Heart left ventricle (tissue), 13 donors: ENCODE results near the gene PKLR.

Experiments used
- POLR2A ChIP-seq, 2 donors: fragments of 450-650 bp; IDR thresholded peaks; one replicate each; pipeline ENCODE4 v1.6.1; 2017; ENCODE audit warnings: antibody characterized with exemption in 2 of 2, mild to moderate bottlenecking in 2 of 2, moderate library complexity in 2 of 2
- TF ChIP-seq, protein P1 (sequence below), 12 donors: fragments of 200-600 bp; sonication (generic) in 4 of 12; IDR thresholded peaks; one replicate each; pipeline versions ENCODE4 v1.5.0 to v1.8.0; 2018 to 2022; ENCODE audit warnings: antibody characterized with exemption in 12 of 12, mild to moderate bottlenecking in 5 of 12
- donor health status: ischemic (EF 13 %, LVEDD 7.1; RV severe dilation, severe dysfunction).
- donor health status: DM: no; HTN: yes; CAD: no.
- donor health status: DM: no; HTN: no; CAD: no.
- donor health status: ischemic (EF 25% LVEDD 6.9; RV normal size, moderate dysfunction).
- donor health status: ischemic (EF 25% LVEDD 5.7; RV mildly dilated, moderate dysfunction).
- donor health status: ischemic (EF 35%, LVEDD 5.7; RV mildly dilated, moderate dysfunction).
- donor health status: nonischemic (EF 11% LVEDD 7.7; RV severe dilation, severe dysfunction).
- donor health status: DM: yes; HTN: yes; CAD: no.
- donor health status: PGD.
- donor health status: ischemic (EF 29% LVEDD 5.4; RV normal size, mild dysfunction).
- donor health status: nonischemic (EF 23%, LVEDD 6.1; RV moderate dilation, normal function).

- TF ChIP-seq, protein P1, sequence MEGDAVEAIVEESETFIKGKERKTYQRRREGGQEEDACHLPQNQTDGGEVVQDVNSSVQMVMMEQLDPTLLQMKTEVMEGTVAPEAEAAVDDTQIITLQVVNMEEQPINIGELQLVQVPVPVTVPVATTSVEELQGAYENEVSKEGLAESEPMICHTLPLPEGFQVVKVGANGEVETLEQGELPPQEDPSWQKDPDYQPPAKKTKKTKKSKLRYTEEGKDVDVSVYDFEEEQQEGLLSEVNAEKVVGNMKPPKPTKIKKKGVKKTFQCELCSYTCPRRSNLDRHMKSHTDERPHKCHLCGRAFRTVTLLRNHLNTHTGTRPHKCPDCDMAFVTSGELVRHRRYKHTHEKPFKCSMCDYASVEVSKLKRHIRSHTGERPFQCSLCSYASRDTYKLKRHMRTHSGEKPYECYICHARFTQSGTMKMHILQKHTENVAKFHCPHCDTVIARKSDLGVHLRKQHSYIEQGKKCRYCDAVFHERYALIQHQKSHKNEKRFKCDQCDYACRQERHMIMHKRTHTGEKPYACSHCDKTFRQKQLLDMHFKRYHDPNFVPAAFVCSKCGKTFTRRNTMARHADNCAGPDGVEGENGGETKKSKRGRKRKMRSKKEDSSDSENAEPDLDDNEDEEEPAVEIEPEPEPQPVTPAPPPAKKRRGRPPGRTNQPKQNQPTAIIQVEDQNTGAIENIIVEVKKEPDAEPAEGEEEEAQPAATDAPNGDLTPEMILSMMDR (IDR thresholded peaks at IDR 0.05): peak in 4 of 12 donors; percentile 11 to 18 (median 15)
- TF ChIP-seq POLR2A (IDR thresholded peaks at IDR 0.05): no peak
These were observed 23.1 kb downstream of the PKLR start for GRCh38 chr1:155277902-155278688.
